ENCODE measurements around the gene PTPRU. TPM values are rescaled to one million over a fixed set of nuclear protein-coding genes. Genes with fewer than 3 reads are reported as not detected.
A peak's percentile ranks its signal among the peaks of the same experiment; 100 is the strongest.
"Not testable (repeated sequence)": the region's sequence is repeated elsewhere in the genome, so short reads cannot be mapped to it uniquely, and the experiment has no call there.

PTPRU gene
- polyA plus RNA-seq, 4 donors: 8.9 to 19.1 (median 13.4) TPM

DNA sequence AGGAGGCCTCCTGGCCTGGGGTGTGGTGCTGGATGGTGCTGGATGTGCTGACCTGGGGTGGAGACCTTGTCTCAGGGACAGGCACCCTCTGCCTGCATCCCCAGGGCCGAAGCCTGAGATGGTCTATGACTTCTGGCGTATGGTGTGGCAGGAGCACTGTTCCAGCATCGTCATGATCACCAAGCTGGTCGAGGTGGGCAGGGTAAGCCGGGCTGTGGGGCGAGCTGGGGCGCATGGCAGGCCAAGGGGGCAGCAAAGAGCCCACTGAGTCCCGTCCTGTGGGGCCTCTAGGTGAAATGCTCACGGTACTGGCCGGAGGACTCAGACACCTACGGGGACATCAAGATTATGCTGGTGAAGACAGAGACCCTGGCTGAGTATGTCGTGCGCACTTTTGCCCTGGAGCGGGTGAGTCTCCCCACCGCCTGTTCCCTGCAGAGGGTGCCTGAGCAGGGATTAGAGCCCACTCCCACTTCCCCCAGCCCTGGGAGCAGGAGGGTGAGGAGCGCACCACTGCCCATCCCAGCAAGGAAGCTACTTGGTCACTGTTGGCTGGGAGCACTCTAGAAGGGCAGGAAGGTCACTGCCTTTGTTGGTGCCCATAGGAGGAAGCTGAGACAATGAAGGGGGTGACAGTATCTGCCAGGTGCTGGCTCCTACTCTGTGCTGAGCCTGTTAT is 75.2 kb downstream of the PTPRU start:
- no peak for DNase-seq (ENCODE audit: low read depth in 4 of 4, low spot score in 3 of 4)

DNA sequence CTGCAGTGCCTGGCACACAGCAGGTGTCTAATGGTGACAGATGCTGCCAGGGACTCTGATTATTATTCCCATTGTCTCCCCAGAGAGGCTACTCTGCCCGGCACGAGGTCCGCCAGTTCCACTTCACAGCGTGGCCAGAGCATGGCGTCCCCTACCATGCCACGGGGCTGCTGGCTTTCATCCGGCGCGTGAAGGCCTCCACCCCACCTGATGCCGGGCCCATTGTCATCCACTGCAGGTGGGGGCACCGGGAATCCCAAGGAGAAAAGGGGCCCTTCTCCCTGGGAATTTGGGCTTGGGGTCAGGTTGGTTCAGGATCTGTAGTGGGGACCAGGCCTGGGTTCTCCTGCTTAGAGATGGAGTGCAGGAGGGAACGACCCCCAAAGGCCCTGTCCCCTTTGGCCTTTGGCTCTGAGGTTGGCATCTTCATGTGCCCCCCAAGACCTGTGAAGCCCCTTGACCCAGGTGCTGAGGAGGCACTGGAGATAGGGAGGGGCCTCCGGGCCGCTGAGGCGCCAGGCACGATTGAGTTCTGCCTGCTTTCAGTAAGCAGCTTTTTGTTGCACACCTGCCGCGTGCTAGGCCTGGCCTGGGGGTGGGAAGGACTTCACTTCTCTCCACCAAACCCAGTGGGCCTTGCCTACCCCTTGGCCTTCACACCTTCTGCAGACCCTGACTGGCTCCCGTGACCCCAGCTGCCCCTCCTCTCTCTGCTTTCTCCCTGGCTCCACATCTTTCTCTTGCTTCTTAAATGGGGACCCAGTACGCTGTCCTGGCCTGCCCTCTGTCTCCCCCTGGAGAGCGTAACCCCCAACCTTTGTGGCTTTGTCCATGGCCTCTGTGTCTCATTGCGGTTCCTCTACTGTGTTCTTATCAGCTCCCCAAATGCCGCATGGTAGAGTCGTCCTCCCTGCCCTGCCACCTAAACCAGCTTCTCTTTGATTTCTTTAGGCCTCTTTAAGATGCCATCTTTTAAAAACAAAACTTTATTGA is 76.4 kb downstream of the PTPRU start:
- DNase-seq (ENCODE audit: low read depth in 4 of 4, low spot score in 3 of 4): no peak

DNA sequence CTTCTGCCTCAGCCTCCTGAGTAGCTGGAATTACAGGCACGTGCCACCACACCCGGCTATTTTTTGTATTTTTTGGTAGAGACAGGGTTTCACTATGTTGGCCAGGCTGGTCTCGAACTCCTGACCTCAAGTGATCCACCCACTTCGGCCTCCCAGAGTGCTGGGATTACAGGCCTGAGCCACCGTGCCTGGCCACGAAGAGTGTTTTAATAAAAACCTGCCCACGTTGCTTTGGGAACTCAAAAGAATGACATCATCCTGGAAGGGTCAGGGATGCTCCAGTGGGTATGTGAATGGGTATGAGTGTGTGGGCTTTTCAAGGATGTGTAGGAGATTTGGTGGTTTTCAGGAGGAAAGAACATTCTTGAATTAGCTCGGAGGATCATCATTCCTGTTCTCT is 78.4 kb downstream of the PTPRU start:
- DNase-seq (ENCODE audit: low read depth in 4 of 4, low spot score in 3 of 4): not testable (repeated sequence)

DNA sequence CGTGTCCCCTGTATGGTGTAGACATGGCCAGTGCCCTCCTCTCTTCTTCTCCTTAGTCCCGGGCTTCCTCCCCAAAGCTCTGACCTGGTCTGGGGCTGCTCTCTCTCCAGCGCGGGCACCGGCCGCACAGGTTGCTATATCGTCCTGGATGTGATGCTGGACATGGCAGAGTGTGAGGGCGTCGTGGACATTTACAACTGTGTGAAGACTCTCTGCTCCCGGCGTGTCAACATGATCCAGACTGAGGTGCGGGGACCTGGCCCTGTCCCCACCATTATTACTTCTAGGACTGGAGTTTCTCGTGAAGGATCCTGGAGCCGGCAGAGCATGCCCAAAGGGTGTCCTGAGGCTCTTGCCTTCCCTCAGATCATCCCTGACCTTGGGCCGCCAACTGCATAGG is 78.9 kb downstream of the PTPRU start:
- no peak for DNase-seq (ENCODE audit: low read depth in 4 of 4, low spot score in 3 of 4)

DNA sequence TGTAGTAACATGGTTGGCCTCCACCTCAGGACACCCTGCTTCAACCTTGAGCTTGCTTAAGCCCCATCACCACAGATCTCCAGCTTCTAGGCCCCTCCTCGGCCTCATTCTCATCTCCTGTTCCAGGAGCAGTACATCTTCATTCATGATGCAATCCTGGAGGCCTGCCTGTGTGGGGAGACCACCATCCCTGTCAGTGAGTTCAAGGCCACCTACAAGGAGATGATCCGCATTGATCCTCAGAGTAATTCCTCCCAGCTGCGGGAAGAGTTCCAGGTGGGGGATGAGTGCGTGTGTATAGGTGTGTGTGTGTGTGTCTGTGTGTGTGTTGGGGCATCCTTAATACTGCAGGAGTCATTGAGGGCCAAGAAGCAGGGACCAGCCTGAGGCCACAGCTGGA is 79.6 kb downstream of the PTPRU start:
- DNase-seq (ENCODE audit: low read depth in 4 of 4, low spot score in 3 of 4): no peak

DNA sequence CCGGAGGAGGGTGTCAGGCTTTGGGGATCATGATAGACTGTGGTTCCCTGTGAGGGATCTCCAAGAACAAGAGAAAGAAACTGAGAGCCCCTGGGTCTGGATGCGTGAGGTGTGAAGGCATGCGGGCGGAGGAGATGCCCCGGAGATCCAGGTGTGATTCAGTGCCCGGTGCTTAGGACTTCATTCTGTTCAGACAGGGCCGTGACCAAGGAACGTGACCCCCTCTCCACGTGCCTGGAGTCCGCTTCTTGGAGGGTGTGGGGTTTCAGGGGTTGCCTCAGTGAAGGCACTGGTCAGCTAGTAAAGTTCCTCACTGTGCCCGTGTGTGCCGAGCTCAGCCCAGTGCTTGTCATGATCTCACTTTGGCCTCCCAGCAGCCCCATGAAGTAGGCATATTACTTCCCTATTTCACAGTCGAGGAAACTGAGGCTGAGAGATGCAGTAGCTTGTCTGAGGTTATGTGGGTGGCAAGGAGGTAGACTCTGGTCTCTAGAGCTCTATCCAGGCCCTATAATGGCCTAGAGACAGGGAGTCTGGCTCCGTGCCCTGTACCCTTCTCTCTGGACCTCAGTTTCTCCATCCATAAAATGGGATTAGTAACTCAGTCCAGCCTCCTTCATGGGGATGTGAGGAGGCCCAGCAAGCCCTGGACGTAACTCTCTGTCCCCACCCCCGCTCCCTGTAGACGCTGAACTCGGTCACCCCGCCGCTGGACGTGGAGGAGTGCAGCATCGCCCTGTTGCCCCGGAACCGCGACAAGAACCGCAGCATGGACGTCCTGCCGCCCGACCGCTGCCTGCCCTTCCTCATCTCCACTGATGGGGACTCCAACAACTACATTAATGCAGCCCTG is 81.0 kb downstream of the PTPRU start:
- DNase-seq (ENCODE audit: low read depth in 4 of 4, low spot score in 3 of 4): no peak

DNA sequence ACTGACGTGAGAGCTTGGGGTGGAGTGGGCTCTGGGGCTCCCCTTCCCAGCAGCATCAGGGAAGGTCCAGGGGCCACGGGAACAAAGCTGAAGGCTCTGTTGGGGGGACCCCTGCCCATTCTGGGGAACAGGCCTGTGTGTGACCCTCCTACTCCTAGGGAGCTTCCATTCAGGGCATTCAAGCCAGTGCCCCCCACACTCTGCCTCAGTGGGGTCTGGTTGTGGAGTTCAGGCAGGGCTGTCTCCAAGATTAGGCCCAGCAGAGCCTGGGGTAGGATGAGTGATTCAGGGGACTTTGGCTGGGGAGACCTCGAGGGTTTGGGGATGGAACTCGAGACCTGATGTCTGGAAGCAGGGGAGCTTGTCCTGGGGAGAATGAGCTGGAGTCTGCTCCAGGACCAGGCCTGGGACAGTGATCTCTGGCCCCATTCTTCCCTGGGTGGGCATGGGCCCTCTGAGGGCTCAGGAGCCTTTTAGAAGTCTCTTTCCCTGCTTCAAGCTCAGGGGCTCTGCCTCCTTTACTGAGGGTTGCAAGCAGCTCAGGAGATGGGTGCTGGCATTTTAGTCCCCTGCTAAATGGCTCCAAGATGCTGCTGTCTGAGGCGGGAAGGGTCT is 81.7 kb downstream of the PTPRU start:
- no peak for DNase-seq (ENCODE audit: low read depth in 4 of 4, low spot score in 3 of 4)

DNA sequence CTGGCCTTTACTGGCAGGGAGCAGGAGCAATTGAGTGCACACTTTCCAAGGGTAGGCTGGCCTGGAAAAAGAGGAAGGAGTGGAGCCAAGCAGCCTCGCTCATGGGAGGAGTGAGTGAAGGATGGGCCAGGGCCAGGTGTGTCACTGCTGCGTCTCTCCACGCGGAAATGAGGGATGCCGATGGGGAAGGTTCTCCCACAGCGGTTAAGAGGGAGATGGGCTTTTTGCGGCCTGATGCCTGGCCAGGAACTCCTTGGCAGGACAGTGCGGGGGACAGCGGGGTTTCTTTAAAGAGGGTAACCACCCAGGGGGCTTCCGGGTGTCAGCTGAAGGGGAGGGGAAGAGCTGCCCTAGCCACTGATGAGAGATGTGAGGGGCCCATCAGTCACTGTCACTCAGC is 82.4 kb downstream of the PTPRU start:
- no peak for DNase-seq (ENCODE audit: low read depth in 4 of 4, low spot score in 3 of 4)

DNA sequence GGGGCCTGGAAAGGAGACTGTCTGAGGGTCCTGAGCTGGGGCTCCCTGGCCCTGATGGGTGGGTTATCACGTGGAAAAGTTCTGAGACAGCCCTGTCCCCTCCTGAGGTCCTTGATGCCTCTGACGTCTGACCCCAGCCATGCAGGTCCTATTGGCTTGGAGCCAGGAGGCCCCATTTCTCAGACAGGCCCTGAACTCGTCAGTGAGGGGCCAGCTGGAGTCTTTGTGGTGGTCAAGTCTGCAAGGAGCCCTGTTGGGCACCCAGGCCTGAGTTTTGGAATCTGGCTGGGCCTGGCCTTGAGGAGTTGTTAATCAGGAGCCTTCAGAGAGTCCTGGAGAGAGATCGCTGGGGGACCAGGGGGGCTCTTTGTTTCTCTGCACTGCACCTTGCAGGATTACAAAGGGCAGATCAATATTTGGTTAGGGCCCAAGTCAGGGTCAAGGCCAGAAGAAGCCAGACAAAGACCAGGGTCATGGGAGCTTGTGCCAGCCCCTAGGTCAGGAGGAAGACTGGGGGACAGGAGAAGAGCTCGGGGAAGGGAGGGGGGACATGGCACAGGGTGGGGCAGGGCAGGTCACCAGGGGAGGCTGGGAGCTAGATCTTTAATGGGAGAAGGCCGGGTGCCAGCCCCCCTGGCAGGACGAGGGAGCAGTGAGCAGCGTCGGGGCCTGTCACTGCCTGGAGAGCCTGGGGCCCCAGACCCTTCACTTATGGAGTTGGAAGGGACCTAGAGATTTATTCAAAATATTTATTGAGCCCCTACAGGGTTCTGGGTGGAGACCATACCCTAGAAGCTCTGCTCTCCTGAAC is 83.2 kb downstream of the PTPRU start:
- DNase-seq (ENCODE audit: low read depth in 4 of 4, low spot score in 3 of 4): no peak

DNA sequence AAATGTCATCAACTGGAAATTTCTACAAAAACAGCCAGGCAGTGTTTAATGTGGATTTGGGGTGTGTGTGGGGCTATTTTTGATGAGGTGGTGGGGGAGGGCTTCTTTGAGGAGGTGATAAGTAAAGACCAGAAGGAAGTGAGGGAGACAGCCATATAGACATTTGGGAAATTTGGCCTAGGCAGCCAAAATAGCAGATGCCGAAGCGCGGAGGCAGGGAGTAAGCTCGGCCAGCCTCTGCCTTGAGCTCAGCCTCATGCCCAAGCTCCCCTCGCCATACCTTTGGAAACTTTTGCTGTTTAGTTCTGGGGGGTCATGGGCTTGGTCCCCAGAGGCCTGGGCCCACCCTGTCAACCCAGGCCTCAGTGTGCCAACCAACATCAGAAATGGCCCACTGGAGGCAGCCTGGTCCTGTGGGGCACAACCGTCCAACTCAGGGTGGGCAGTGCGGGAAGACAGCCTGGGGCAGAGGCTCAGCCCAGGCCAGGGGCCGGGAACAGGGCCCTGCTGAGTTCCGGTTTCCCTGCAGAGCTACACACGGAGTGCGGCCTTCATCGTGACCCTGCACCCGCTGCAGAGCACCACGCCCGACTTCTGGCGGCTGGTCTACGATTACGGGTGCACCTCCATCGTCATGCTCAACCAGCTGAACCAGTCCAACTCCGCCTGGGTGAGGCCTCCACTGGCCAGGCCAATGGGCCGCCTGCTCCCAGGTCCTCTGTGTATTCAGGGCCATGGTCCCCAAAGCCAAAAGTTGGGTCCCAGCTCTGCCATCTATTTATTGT is 84.0 kb downstream of the PTPRU start:
- DNase-seq (ENCODE audit: low read depth in 4 of 4, low spot score in 3 of 4): no peak

DNA sequence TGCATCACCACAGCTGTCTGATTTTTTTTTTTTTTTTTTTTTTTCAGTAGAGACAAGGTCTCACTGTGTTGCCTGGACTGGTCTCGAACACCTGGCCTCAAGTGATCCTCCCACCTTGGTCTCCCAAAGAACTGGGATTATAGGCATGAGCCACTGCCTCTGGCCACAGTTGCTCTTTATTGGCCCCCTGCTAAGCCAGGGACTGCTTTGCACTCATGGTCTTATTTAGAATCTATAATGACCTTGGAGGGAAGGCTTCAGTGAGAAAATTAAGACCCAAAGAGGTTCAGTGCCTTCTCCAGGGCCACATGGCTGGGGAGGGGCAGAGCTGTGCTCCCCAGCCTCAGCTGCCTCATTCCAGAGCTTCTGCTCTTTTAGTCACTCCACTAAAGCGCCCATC is 84.9 kb downstream of the PTPRU start:
- no peak for DNase-seq (ENCODE audit: low read depth in 4 of 4, low spot score in 3 of 4)

DNA sequence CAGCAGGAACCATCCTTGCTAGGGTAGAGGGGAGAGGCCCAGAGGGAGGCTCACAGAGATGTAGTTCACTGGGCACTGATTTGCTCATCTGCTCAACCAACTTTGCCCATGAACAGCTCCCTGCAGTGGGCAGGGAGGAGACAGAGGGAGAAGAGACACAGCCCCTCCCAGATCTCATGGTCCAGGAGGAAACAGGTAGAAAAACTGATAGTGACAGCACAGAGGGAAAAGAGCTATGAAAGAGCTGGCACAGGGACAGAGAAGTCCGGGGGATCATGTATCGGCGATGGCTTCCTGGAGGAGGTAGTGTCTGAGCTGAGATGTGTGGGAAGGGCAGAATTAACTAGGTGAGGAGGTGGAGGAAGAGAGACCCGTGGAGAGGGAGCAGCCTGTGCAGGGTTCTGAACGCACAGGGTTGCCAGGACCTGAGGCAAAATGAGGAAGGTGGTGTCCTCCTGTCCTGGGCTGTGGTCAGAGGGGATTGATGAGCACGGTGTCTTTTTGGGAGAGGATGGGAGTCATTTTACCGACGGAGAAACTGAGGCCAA is 85.9 kb downstream of the PTPRU start:
- DNase-seq (ENCODE audit: low read depth in 4 of 4, low spot score in 3 of 4): no peak

DNA sequence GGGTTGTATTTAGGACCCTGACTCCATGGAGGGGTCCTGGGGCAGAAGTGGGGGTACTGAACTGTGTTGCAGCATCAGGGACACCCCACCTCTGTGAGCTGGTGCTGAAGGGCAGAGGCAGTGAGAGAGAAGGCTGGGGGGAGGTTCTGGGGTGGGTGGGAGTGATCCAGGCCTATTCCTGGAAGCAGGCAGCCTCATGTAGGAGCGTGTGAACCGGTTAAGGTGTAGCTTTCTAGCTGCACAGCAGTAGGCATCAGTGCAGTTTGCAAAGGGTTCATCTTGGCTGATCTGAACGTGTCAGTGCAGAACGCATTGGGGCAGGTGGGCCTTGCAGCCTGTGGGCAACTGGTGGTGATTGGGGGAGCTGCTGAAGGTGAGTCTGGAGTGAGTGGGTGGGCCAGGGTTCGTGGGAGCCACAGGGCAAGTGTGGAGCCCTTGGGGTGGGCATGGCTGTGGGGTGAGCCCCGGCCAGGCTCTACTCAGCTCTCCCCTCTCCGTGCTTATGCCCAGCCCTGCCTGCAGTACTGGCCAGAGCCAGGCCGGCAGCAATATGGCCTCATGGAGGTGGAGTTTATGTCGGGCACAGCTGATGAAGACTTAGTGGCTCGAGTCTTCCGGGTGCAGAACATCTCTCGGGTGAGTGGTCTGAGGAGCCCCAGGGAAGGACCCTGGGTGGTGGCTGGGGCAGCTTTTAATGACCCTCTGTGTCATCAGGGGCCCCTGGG is 86.7 kb downstream of the PTPRU start:
- DNase-seq (ENCODE audit: low read depth in 4 of 4, low spot score in 3 of 4): no peak

DNA sequence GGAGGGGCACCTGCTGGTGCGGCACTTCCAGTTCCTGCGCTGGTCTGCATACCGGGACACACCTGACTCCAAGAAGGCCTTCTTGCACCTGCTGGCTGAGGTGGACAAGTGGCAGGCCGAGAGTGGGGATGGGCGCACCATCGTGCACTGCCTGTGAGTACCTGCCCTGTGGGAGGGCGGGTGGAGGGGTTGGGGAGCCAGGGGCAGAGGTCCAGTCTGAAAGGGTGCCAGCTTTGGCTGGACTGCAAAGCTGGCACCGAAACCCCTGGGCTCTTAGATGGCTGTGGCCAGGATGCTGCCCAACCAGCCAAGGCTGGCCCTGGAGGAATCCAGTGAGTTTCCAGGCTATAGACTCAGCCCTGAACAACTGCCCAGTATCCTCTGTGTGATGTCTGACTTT is 87.3 kb downstream of the PTPRU start:
- no peak for DNase-seq (ENCODE audit: low read depth in 4 of 4, low spot score in 3 of 4)

DNA sequence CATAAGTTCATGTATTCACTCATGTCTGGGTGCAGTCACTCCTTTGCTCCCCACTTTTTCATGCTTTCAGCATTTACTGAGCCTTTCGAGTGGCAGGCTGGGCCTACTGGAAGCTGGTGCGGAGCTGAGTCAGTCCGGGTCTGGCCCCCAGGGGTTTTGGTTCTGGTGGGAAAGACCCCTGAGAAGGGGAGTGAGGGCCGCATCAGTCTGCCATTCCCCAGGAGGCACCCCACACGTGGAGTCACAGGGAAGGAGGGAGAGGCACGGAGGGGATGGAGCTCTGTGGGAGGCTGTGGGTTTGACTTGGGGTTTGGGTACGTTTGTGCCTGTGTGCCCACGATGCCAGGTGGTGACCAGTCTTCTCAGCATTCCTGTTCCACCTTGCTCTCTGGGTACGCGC is 87.9 kb downstream of the PTPRU start:
- no peak for DNase-seq (ENCODE audit: low read depth in 4 of 4, low spot score in 3 of 4)

DNA sequence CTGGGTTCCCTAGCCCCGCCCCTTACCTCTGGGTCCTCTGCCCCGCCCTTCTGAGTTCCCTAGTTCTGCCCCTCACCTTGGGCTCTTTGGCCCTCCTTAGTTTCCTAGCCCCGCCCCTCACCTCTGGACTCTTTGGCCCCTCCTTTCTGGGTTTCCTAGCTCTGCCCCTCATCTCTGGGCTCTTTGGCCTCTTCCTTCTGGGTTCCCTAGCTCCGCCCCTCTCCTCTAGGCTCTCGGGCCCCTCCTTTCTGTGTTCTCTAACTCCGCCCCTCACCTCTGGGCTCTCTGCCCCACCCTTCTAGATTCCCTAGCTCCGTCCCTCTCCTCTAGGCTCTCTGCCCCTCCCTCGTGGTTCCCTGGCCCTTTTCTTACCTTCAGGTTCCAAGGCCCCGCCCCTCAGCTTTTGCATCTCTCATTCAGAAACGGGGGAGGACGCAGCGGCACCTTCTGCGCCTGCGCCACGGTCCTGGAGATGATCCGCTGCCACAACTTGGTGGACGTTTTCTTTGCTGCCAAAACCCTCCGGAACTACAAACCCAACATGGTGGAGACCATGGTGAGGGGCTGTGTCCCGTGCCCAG is 88.5 kb downstream of the PTPRU start:
- peak in 3 of 4 donors; percentile 22 to 39 (median 32) for DNase-seq (ENCODE audit: low read depth in 4 of 4, low spot score in 3 of 4)

DNA sequence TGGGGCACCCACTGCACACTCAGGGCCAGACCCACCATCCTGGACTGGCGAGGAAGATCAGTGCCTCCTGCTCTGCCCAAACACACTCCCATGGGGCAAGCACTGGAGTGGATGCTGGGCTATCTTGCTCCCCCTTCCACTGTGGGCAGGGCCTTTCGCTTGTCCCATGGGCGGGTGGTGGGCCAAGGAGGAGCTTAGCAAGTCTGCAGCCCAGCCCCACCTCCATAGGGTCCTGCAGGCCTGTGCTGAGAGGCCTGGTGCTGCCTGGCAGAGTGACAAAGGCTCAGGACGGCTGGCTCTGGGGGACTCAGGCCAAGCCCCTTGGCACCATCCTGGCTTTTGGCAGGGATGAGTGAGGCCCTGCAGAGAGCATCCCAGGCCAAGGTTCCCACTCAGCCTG is 89.4 kb downstream of the PTPRU start:
- no peak for DNase-seq (ENCODE audit: low read depth in 4 of 4, low spot score in 3 of 4)

DNA sequence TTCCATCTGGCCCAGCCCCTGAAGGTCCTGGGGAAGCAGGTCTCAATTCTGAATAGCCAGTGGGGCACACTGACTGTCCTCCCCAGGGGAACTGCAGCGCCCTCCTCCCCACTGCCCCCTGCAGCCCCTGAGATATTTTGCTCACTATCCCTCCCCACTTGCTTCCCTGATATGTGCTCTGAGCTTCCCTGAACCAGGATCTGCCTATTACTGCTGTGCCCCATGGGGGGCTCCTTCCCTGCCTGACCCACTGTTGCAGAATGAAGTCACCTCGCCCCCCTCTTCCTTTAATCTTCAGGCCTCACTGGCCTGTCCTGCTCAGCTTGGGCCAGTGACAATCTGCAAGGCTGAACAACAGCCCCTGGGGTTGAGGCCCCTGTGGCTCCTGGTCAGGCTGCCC is 89.8 kb downstream of the PTPRU start:
- no peak for DNase-seq (ENCODE audit: low read depth in 4 of 4, low spot score in 3 of 4)
